GM18909 (cell line): ENCODE results near the gene CDC37.

ENCODE experiments used
- ATAC-seq: cut with Tn5 transposase; IDR thresholded peaks from one replicate; pipeline ENCODE4 v1.9.1; 2021; ENCODE audit warnings: mild to moderate bottlenecking; ENCODE audit not compliant: unreplicated experiment, poor library complexity

The CDC37 gene

DNA sequence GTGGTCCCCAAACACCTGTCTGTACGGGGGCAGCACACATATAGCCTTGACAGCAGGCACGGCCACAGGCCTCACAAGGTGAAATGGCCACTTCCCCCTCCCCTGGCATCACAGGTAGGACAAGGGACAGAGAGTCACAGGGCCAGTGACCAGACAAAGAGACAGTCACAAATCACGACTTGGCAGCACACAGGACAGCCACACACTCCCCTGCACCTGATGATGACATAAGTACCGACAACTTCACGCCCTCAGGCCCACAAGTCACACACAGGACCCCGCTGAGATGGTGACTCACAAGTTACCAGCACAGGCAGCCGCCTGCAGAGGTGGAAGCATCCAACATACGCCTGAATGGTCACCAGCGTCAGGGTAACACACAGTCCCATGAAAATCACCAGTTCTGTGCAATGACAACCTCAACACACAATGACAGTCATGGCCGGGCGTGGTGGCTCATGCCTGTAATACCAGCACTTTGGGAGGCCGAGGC, 39.5 kb downstream of the CDC37 start:
- no peak for ATAC-seq

GRCh38 chr19:10362259-10362658, 41.1 kb downstream of the CDC37 start:
- ATAC-seq, result no peak

- no peak for ATAC-seq
These were observed 41.8 kb downstream of the CDC37 start for GRCh38 chr19:10361569-10362011.

DNA sequence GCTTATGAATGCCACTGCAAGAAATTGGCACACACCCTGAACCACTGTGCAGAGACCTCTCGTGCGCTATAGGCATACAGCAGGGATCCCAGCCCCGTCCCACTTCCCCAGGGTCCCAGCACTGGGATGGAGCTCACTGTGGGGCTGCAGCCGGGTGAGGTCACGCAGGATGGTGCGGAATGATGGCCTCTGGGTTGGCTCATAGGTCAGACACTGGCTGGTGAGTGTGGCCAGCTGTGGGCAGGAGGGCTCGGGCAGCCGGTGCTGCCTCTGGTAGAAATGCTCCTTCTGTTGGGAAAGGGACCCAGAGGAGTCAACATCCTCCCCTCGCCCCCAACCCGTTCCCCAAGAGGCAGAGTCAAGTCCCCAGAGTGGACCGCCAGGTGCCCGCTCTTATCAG, 46.9 kb downstream of the CDC37 start:
- ATAC-seq, result no peak

DNA sequence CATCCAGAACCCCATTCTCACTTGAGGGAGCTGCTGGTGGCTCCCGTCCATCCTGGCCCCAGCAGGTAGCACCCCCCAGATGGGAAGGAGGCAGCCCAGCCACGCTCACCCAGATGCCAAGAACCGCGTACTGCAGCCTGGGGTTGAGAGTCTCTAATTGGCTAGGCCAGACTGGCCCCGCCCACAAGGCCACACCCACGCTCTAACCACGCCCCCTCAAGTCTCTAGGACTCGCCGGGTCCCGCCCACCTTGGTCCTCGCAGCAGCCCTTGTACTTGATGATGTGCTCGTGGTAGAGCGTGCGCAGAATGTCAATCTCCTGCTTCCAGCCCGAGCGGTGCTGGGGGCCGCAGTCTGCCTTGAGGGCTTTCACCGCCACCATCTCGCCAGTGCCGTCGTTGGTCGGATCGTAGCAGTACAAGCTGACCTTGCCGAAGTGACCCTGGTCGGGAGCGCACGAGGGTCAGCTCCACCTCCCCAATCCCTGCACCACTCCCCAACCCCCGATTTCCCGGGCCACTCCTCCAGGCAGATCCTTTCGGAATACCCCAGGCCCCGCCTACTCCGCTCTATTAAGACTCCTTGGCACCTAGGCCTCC, 49.5 kb downstream of the CDC37 start:
- no peak for ATAC-seq

GRCh38 chr19:10352764-10353671, 50.3 kb downstream of the CDC37 start:
- no peak for ATAC-seq

GRCh38 chr19:10346509-10346908, 56.8 kb downstream of the CDC37 start:
- ATAC-seq, result no peak

GRCh38 chr19:10344780-10345179, 58.6 kb downstream of the CDC37 start:
- ATAC-seq, result no peak

GRCh38 chr19:10343495-10343894, 59.8 kb downstream of the CDC37 start:
- no peak for ATAC-seq
